Dedifferentiated amniotic fluid mesenchymal stem cell (primary cell): Measurements from ENCODE around the gene STAMBPL1.
"Not testable (repeated sequence)": the region's sequence is repeated elsewhere in the genome, so short reads cannot be mapped to it uniquely, and the experiment has no call there.

Source experiments
- DNase-seq: peaks from one replicate; pipeline ENCODE4 v3.0.0-alpha.2; 2016; ENCODE audit errors: extremely low spot score

Gene STAMBPL1

DNA sequence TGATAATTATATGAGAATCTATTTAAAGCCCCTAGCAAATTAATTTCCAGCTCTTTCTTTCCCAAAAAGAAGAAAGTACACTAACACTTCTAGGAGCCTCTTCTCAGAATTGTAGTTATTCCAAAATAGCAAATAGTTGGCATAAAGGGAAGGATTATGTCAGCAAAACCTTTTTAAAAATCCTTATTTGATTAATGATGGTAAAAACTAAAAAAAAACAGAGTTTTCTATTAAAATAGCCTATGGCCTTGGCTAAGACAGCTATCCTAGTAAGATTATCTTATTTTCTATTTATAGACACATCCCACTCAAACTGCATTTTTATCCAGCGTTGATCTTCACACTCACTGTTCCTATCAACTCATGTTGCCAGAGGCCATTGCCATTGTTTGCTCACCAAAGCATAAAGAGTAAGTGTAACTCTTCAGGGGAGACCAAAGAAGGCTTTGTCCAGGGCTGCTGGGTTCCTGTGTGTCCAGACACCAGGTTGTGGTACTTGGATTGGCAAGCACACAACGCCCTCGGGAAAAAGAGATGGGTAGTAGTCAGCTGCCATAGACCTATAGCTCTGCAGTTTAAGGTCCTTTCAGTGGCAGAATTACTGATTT is 41.0 kb downstream of the STAMBPL1 start:
- DNase-seq = no peak

- DNase-seq = no peak
These were observed 42.0 kb downstream of the STAMBPL1 start for GRCh38 chr10:88922041-88922440.

GRCh38 chr10:88923520-88923919 is 43.5 kb downstream of the STAMBPL1 start:
- DNase-seq = no peak

DNA sequence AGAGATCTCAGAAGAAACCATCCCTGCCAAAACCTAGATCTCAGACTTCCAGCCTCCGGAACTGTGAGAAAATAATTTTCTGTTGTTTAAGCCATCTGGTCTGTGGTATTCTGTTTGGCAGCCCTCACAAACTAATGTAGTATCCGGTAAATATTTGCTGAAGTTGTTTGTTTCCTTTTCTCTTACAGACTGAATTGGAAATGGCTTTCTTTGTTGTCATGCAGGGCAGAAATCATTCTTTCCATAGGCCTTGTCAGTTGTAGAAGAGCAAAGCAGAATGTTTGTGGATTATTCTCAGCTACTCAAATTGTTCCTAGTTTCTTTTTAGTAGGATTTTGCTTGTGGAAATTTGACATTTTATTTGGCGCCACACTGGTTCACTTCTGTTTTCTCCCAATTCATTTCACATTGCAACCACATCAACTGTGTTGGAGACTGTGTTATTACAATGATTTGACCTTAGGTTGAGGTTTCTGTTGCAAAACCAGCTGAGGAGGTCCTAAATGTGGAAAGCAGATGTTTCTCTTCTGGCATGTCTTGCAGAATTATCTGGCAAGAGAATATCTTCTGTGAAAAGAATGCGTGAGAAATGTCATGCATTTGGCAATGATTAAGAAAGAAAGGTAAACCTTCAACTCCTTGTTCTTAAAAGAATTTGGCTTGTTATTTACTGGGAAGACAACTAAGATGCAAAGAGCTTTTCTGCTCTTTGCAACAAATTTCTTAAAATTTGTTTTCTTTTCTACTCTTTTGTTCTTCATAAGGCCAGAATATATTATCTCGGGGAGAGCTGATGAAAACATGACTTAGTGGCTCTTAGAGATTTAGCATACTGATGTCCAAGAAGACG is 46.7 kb downstream of the STAMBPL1 start:
- peak; percentile 64 for DNase-seq

- DNase-seq = no peak
These were observed 47.3 kb downstream of the STAMBPL1 start for GRCh38 chr10:88927416-88927690.

- no peak for DNase-seq
These were observed 48.2 kb downstream of the STAMBPL1 start for GRCh38 chr10:88928254-88928653.

DNA sequence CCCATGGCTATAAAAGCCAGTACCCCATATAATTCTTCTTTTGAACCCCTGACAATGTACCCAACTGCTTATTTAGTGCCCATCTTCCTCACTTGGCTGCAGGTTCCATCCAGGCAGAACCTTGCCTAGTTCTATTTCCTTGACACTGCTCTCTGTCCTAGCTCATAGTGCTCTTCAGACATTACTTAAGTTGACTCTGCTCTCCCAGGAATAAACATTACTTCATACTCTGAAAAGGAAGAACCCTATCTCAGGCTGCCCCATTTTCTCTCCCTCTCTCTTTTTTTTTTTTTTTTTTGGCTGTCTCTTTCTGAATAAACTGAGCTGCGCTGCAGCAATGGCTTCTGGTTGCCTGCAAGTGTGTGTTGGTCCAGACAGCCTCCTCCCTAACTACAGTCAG is 51.5 kb downstream of the STAMBPL1 start:
- no peak for DNase-seq

GRCh38 chr10:88932029-88932428 is 52.0 kb downstream of the STAMBPL1 start:
- not testable (repeated sequence) for DNase-seq

DNA sequence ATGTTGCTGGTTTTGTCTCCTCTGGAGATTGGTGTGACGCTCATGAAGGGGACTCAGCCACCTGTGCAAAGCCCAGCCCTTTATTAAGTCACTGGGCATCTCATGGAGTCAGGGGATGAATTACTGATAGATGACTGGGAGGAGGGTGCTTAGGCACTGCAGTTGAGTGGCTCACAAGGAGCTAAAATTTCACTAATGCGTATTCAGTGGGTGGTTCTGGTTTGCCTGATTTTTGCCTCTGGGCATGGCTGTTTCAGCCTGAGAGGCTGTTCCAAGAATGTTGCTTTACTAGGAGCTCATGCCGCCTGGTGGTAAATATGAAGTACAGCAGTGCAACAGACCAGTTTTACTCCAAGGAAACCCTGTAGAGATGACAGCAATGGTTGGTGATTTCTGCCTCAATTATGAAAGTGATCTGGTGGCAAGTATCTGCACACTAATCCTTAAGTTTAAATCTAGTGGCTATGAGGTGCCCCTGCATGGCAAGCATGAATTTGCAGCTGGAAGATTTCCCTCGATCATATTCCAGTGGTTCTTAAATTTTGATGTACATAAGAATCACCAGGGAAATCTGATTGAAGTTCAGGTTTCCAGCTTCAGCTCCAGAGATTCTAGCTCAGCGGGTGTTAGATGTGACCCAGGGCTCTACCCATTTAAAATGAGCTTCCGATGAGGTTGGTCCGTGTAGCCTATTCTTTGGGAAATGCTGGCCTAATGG is 52.7 kb downstream of the STAMBPL1 start:
- DNase-seq = peak; percentile 96

GRCh38 chr10:88933564-88933963 is 53.5 kb downstream of the STAMBPL1 start:
- no peak for DNase-seq

GRCh38 chr10:88934900-88935672 is 55.0 kb downstream of the STAMBPL1 start:
- DNase-seq = peak; percentile 74

DNA sequence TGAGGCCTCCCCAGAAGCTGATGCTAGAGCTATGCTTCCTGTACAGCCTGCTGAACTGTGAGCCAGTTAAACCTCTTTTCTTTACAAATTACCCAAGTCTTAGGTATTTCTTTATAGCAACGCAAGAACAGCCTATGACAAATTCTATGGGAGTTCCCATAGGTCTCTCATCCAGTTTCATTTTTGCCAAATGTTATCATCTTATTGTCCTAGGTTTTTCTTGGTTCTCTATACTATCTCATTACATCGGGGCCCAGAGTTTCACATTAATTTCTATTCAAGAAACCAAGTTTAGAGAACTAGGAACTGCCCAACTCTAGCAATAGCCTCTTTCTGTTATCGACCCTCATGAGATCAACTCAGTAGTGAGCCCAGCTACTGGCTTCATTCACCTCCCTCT is 56.6 kb downstream of the STAMBPL1 start:
- DNase-seq = no peak

DNA sequence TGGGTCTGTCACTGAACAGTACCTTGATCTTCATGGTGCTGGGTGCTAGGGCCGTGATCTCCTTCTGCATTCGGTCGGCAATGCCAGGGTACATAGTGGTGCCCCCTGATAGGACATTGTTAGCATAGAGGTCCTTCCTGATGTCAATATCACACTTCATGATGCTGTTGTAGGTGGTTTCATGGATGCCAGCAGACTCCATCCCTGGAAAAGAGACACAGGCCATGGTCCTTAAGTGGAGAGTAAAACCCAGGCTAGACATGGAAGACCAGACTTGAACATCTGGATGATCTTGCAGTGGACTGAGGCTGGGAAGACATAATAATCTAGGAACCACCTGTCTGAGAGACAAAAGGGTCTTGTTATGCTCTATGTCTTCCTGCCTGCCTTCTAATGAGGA is 58.0 kb downstream of the STAMBPL1 start:
- no peak for DNase-seq

DNA sequence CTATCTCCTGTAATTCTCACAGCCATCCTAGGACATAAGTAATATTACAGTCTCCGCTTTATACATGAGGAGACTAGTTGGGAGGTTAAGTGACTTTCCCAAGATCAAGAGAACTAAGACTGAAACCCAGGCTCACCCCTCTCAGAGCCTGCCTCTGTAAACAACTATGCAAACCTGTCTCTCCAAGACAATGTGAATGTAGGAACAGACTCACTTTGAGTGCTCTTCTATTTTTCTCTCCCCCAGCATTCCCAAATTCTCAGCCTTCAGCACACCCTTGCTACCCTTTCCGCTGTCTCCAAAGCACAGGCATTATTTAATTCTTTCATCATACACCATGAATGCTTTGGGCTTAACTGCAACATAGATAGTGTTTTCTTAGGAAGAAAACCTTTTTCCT is 58.9 kb downstream of the STAMBPL1 start:
- DNase-seq = no peak

GRCh38 chr10:88941026-88941425 is 61.0 kb downstream of the STAMBPL1 start:
- no peak for DNase-seq

DNA sequence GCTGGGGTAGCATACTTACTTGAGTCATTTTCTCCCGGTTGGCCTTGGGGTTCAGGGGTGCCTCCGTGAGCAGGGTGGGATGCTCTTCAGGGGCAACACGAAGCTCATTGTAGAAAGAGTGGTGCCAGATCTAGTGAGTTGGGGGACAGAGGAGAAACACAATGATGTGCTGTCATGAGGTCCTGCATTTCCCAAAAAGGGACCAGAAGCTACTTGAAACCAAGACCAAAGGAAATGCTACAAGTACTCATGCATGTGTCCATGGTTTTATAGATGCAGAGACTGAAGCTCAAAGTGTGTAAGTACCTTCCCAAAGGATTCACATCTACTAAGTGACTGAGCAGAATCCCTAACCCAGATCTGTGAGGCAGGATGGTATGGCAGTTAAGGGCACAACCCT is 63.7 kb downstream of the STAMBPL1 start:
- DNase-seq = no peak

DNA sequence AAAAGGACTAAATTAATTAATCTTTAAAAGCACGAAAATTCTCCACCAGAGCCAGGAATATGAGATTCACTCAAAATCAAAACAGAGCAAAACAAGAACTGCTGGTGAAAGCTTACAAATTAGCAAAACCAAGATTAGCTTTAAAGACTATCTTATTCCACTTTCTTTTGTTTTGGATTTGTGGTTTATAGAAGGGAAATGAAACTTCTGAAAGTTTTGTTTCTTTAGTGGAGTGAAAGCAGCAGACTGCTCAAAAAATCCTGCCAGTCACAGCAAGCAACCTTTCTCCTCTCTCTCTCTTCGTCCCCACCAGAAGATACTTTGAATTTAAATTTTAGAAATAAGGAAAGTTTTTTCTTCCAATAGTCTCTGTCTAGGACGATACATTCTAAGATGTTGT is 64.8 kb downstream of the STAMBPL1 start:
- no peak for DNase-seq

DNA sequence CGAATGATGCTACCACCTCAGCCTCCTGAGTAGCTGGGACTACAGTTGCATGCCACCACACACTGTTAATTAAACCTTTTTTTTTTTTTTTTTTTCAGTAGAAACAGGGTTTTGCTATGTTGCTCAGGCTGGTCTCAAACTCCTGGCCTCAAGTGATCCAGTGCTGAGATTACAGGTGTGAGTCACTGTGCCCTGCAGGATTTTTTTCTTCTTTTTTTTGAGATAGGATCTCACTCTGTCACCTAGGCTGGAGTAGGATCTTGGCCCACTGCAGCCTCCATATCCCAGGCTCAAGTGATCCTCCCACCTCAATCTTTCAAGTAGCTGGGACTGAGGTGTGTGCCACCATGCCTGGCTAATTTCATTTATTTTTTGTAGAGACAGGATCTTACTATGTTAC is 66.2 kb downstream of the STAMBPL1 start:
- DNase-seq = no peak

DNA sequence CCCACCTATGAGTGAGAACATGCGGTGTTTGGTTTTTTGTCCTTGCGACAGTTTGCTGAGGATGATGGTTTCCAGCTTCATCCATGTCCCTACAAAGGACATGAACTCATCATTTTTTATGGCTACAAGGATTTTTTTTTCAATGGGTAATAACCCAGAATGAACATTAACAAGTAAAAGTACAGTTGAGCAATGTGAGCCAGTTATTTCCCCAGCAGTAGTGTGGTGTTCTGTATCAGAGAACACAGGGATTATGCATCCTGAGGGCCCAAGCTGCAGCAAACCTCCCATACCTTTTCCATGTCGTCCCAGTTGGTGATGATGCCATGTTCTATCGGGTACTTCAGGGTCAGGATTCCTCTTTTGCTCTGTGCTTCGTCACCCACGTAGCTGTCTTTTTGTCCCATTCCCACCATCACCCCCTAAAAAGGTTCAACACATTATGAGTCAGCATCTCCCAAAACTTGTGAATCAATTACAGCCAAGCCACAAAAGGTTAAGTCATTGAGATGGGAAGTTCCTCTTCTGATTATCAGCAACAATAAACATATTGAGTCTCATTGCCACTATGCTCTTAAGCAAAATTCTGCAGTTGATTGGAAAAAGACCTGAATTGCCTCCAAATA is 67.0 kb downstream of the STAMBPL1 start:
- no peak for DNase-seq

- no peak for DNase-seq
These were observed 69.0 kb downstream of the STAMBPL1 start for GRCh38 chr10:88949051-88949450.

DNA sequence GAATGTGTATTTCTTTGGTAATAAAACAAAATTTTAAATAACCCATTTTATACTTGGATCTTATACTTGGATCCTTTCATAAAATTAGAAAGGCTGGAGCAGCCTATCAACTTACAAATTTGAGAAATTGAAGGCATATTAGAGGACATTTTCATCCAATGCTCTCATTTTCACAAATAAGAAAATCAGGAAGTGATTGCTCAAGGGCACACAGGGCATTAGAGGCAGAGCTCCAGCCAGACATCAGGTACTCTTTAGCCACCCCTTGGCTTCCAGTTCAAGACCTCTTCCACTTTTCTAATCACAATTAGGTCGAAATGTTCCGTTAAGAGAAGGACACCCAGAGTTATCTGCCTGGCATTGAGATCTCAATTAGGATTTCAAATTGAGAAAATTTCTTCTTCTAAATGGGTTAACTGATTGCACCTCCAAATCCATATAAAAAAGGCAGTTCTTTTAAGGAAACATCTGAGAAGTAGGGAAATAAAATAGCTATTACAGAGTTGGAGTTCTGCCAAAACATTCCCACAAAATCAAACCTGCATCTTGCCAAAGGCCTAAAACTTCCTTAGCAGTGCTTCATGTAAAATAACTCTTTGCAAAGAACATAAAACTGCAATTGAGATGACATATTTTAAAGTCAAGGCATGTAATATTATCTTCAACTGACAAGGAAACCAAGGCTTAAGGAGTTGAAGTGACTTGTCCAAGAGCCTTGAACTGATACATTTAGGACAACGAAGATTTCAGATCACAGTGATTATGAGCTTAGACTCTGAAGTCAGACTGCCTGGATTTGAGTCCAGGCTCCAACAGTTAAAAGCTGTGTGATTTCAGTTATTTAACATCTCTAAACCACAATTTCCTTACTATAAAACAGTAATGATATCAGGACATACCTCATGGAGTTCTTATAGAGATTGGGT is 70.1 kb downstream of the STAMBPL1 start:
- no peak for DNase-seq
